ENCODE data around the gene ACBD6.

DNA sequence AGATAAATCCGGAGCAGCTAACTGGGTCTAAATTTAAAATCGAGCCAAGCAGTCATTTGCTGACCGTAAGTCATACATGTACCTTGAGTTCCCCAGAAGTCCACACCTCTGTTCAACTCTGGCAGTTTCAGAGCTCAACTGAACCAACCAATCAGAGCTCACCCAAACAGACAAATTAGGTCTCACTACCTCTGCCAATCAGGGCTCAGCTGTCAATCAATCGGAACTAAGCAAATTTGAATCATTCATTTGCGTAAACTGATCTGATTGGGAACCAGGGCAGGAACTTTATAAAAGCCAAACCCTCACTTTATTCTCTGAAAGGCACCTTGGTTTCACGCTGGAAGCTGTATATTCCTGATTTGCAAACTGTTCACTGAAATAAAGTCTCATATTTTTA is 11.2 kb upstream of the ACBD6 start:
- TF ChIP-seq, protein P1, sequence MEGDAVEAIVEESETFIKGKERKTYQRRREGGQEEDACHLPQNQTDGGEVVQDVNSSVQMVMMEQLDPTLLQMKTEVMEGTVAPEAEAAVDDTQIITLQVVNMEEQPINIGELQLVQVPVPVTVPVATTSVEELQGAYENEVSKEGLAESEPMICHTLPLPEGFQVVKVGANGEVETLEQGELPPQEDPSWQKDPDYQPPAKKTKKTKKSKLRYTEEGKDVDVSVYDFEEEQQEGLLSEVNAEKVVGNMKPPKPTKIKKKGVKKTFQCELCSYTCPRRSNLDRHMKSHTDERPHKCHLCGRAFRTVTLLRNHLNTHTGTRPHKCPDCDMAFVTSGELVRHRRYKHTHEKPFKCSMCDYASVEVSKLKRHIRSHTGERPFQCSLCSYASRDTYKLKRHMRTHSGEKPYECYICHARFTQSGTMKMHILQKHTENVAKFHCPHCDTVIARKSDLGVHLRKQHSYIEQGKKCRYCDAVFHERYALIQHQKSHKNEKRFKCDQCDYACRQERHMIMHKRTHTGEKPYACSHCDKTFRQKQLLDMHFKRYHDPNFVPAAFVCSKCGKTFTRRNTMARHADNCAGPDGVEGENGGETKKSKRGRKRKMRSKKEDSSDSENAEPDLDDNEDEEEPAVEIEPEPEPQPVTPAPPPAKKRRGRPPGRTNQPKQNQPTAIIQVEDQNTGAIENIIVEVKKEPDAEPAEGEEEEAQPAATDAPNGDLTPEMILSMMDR (IDR thresholded peaks at IDR 0.05; ENCODE audit: insufficient read depth, low read depth, low read length) = no peak
- no peak for TF ChIP-seq EZH2 (IDR thresholded peaks at IDR 0.05; ENCODE audit: insufficient read depth, low read length)

Data from astrocyte (in vitro differentiated cells and primary cell).